Heart left ventricle (tissue), 16 donors: ENCODE results near the gene CD276. TPM values are rescaled to one million over a fixed set of nuclear protein-coding genes. Genes with fewer than 3 reads are reported as not detected.
"Not testable (repeated sequence)": the region's sequence is repeated elsewhere in the genome, so short reads cannot be mapped to it uniquely, and the experiment has no call there.

ENCODE experiments used
- ATAC-seq, 4 donors: fragments of 200-7000 bp; cut with Tn5 transposase; one replicate each; pipeline ENCODE4 v1.9.1; 2020 to 2022; ENCODE audit warnings: moderate library complexity in 4 of 4, mild to moderate bottlenecking in 3 of 4, moderate number of reproducible peaks in 1 of 4
- DNase-seq, 5 donors: peaks; one replicate each; pipeline ENCODE4 v3.0.0-alpha.2; 2020
- H3K27ac ChIP-seq, 12 donors: fragments of 200-600 bp; sonication (generic) in 4 of 12; one replicate each; pipeline versions ENCODE4 v1.5.0 to v1.8.0; 2016 to 2022; ENCODE audit warnings: mild to moderate bottlenecking in 2 of 12
- H3K27me3 ChIP-seq, 9 donors: fragments of 200-600 bp; sonication (generic) in 2 of 9; one replicate each; pipeline versions ENCODE4 v1.5.1 to v1.8.0; 2016 to 2022; ENCODE audit warnings: mild to moderate bottlenecking in 3 of 9
- H3K36me3 ChIP-seq, 9 donors: fragments of 200-600 bp; sonication (generic) in 2 of 9; one replicate each; pipeline versions ENCODE4 v1.5.0 to v1.8.0; 2018 to 2022; ENCODE audit warnings: mild to moderate bottlenecking in 2 of 9
- H3K4me1 ChIP-seq, 12 donors: fragments of 200-600 bp; sonication (generic) in 4 of 12; one replicate each; pipeline versions ENCODE4 v1.5.0 to v1.8.0; 2016 to 2022; ENCODE audit warnings: mild to moderate bottlenecking in 3 of 12
- H3K4me3 ChIP-seq, 12 donors: fragments of 200-600 bp; sonication (generic) in 4 of 12; one replicate each; pipeline versions ENCODE4 v1.5.0 to v1.8.0; 2017 to 2022; ENCODE audit warnings: mild to moderate bottlenecking in 9 of 12, moderate library complexity in 4 of 12
- H3K9me3 ChIP-seq, 12 donors: fragments of 200-600 bp; sonication (generic) in 4 of 12; one replicate each; pipeline versions ENCODE4 v1.5.0 to v1.8.0; 2016 to 2022; ENCODE audit warnings: mild to moderate bottlenecking in 1 of 12
- CTCF ChIP-seq, 12 donors: fragments of 200-600 bp; sonication (generic) in 4 of 12; IDR thresholded peaks; one replicate each; pipeline versions ENCODE4 v1.5.0 to v1.8.0; 2018 to 2022; ENCODE audit warnings: antibody characterized with exemption in 12 of 12, mild to moderate bottlenecking in 5 of 12
- POLR2A ChIP-seq, 2 donors: fragments of 450-650 bp; IDR thresholded peaks; one replicate each; pipeline ENCODE4 v1.6.1; 2017; ENCODE audit warnings: antibody characterized with exemption in 2 of 2, mild to moderate bottlenecking in 2 of 2, moderate library complexity in 2 of 2
- WGBS, 4 donors: extraction: QIAGEN DNeasy Blood & Tissue Kit in 2 of 4; methylation state at CpG; one replicate each; pipeline versions ENCODE4 v1.1.5 to v1.1.7; 2013 to 2018; 5-methylcytosine and 5-hydroxymethylcytosine counted together
- intact Hi-C, 10 donors: fragments of 100-400 bp; cut with DNase I; formaldehyde crosslinking; loops; one replicate each; pipeline versions ENCODE4 v1.11.1 to v1.14.2; 2022
- polyA plus RNA-seq, 2 donors: library from polyadenylated mRNA; stranded (reverse); fragments of 200-250 nt; gene quantifications; one replicate each; pipeline ENCODE4 v1.2.3, GENCODE V29; 2013
- total RNA-seq, 9 donors: library from RNA; depleted of rRNA in 2 of 9; stranded (reverse); fragments of >200 nt in 2 of 9; fragmentation: NEBNext Ultra II Directional in 3 of 9; extraction: Animal tissue kit (Norgen Biotek cat#: 25700) in 3 of 9; gene quantifications; one replicate each; pipeline versions ENCODE4 v1.1.0 to v1.2.4, GENCODE V29; 2016 to 2023
- donor health status: ischemic (EF 13 %, LVEDD 7.1; RV severe dilation, severe dysfunction).
- donor health status: healthy with polysubstance abuse.
- donor health status: DM: no; HTN: yes; CAD: no.
- donor health status: DM: no; HTN: no; CAD: no.
- donor health status: ischemic (EF 25% LVEDD 6.9; RV normal size, moderate dysfunction).
- donor health status: ischemic (EF 25% LVEDD 5.7; RV mildly dilated, moderate dysfunction).
- donor health status: healthy.
- donor health status: DM: yes; HTN: yes; CAD: no.
- donor health status: ischemic (EF 35%, LVEDD 5.7; RV mildly dilated, moderate dysfunction).
- donor health status: nonischemic (EF 11% LVEDD 7.7; RV severe dilation, severe dysfunction).
- donor health status: DM: yes; HTN: yes; CAD: no.
- donor health status: PGD.
- donor health status: ischemic (EF 29% LVEDD 5.4; RV normal size, mild dysfunction).
- donor health status: nonischemic (EF 23%, LVEDD 6.1; RV moderate dilation, normal function).

Gene CD276
- total and polyA plus RNA-seq, 11 donors, result 29.1 to 127 (median 53.3) TPM

DNA sequence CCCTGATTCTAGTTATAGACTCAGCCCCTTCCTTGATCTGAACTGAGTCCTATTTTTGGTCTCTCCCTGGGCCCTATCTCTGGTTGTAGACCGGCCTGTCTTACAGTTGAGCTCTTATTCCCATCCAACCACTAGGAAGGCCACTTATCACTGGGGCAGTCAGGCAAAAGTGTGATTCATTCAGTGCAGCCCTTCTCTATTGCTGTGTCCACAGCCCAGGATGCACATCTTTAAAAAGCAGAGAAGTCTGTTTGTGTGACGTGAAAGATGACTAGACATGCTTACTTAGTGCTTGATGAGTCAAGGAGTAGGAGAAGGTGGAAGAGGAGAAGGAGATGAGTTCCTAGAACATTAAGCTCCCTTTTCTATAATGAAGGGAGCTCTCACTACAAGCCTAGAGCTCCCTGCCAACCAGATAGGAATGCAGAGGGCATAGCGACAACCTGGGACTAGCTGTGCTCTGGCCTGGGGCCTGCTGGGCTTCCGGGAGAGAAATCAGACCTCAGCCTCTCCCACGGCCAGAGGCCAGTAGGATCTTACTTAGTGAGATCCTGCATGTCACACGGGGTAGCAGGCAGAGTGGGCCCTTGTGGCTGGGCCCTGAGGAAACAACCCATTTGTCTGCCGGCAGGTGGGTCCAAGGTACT lies 43.3 kb downstream of the CD276 start:
- Histone ChIP-seq H3K4me3 (no peak overlapping the region), H3K36me3 (no peaks in the 10 kb centered on the region), H3K9me3 (no peaks in the 10 kb centered on the region), H3K27me3 (no peaks in the 10 kb centered on the region), H3K4me1 (peaks cover 0 to 27% (median 0%) of the 10 kb centered on the region in 12 donors), H3K27ac (peak overlapping the region in 10 of 12 donors; percentile 41 to 76 (median 60))
- intact Hi-C loops, result loop anchor here in 2 of 10 donors (10.0 kb wide), 2 partner anchors 137 to 177 kb away; no protein-coding TSS in a partner anchor
- WGBS, 4 donors, result 56 to 72% (median 66%) methylated on average over 7 of the region's 7 CpGs
- DNase-seq (peak in 3 of 5 donors; percentile 31 to 68 (median 54)), ATAC-seq (peak; percentile 84 to 85 (median 84))
- TF ChIP-seq CTCF (IDR thresholded peaks at IDR 0.05) (no peak), POLR2A (IDR thresholded peaks at IDR 0.05) (no peak)

- WGBS, 4 donors, result 75 to 98% (median 96%) methylated on average over 10 to 29 of the region's 29 CpGs; no CpG with 5 or more reads in 1 of the 4 donors
- ATAC-seq, result not testable (repeated sequence)
These were observed 47.9 kb downstream of the CD276 start for GRCh38 chr15:73732051-73732450.

GRCh38 chr15:73732930-73733329 lies 48.7 kb downstream of the CD276 start:
- intact Hi-C loops, result no loop called here
- Histone ChIP-seq H3K36me3 (no peaks in the 10 kb centered on the region), H3K27me3 (no peaks in the 10 kb centered on the region), H3K9me3 (no peaks in the 10 kb centered on the region), H3K4me3 (no peak overlapping the region), H3K27ac (no peak overlapping the region), H3K4me1 (peaks cover 0 to 13% (median 0%) of the 10 kb centered on the region in 12 donors)
- no peak for ATAC-seq
- no peak for TF ChIP-seq POLR2A (IDR thresholded peaks at IDR 0.05)
- 56 to 88% (median 67%) methylated on average over 1 to 3 of the region's 3 CpGs for WGBS, 4 donors
- no peak for DNase-seq

More at GRCh38 chr15:73732051-73732450, 47.9 kb downstream of the CD276 start:
- H3K9me3 ChIP-seq, intact Hi-C loops, DNase-seq, H3K27ac ChIP-seq, H3K4me3 ChIP-seq, H3K27me3 ChIP-seq, H3K36me3 ChIP-seq: not testable (repeated sequence)
- peaks cover 0 to 22% (median 0%) of the 10 kb centered on the region in 12 donors for H3K4me1 ChIP-seq

GRCh38 chr15:73737535-73737934 lies 53.4 kb downstream of the CD276 start:
- no peaks in the 10 kb centered on the region for H3K27me3 ChIP-seq
- H3K4me3 ChIP-seq, result no peak overlapping the region
- H3K36me3 ChIP-seq, result peaks cover 0 to 3% (median 0%) of the 10 kb centered on the region in 9 donors
- no peak for DNase-seq
- intact Hi-C loops, result no loop called here
- peak in 2 of 4 donors; percentile 14 to 40 for ATAC-seq
- no peak overlapping the region for H3K27ac ChIP-seq
- H3K9me3 ChIP-seq, result no peaks in the 10 kb centered on the region
- peaks cover 0 to 16% (median 2%) of the 10 kb centered on the region in 12 donors for H3K4me1 ChIP-seq
- TF ChIP-seq CTCF (IDR thresholded peaks at IDR 0.05), result no peak
- no peak for TF ChIP-seq POLR2A (IDR thresholded peaks at IDR 0.05)
- 46 to 63% (median 61%) methylated on average over 6 to 7 of the region's 7 CpGs for WGBS, 4 donors

DNA sequence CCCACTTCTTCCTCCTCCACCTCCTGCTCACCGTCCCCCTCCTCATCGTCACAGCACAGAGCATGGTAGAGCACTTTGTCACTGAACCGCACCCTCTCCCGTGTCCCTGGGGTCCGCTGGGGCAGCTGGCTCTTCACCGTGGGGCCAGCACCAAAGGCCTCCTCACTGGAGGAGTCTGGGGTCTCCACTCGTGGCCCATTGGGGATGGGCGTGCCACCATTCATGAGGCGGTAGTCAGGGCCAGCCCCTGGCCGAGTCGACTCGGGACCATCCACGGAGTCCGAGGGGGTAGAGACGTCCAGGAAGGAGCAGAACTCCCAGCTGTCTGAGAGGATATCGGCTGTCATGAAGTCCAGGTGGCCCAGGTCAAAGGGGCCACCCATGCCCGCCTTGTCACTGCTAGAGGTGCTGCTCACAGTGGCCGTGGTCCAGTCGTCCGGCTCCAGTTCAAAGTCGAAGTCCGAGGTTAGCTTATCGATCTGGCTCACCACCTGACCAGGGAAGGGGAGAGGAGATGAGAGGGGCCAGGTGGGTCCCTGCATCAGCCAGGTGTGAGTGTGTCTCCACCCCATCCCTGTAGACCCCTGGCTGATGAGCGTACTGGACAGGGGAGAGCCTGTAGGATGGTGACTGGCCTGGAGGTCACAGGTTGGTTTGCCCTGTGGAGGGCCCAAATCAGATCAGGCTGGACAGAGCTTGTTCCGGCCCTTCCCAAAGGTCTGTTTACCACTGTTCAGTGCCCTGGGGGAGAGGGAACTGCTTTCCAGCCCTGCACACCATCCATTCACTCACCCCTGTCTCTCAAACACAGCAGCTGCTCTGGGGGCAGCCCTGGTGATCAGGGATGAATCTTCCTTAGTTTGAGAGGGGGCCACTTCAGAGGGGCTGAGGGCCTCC lies 56.2 kb downstream of the CD276 start:
- no peaks in the 10 kb centered on the region for H3K9me3 ChIP-seq
- intact Hi-C loops, result loop anchor here in 1 of 10 donors (10.0 kb wide), 1 partner anchor 134 kb away; the partner anchor contains the start of gene TBC1D21
- TF ChIP-seq POLR2A (IDR thresholded peaks at IDR 0.05) (no peak), CTCF (IDR thresholded peaks at IDR 0.05) (no peak)
- H3K27me3 ChIP-seq, result no peaks in the 10 kb centered on the region
- H3K4me3 ChIP-seq, result no peak overlapping the region
- no peak for ATAC-seq
- peaks cover 0 to 3% (median 0%) of the 10 kb centered on the region in 9 donors for H3K36me3 ChIP-seq
- DNase-seq, result peak in 1 of 5 donors; percentile 17
- peaks cover 0 to 26% (median 10%) of the 10 kb centered on the region in 12 donors for H3K4me1 ChIP-seq
- WGBS, 4 donors, result 85 to 94% (median 91%) methylated on average over 24 to 25 of the region's 25 CpGs
- H3K27ac ChIP-seq, result no peak overlapping the region
